Head of caudate nucleus (tissue), 42 donors: ENCODE measurements around the gene FHDC1.

Experiments used
- DNase-seq, 42 donors: peaks; one replicate each; pipeline versions ENCODE4 v3.0.0 to v3.0.0-alpha.2; 2020 to 2021; ENCODE audit warnings: mixed read lengths in 7 of 42
- intact Hi-C: fragments of 100-400 bp; cut with DNase I; formaldehyde crosslinking; loops from one replicate; pipeline ENCODE4 v1.15.0; 2022

Gene FHDC1

GRCh38 chr4:152951348-152951747 lies 15.2 kb downstream of the FHDC1 start:
- DNase-seq = peak in 1 of 42 donors; percentile 22
- intact Hi-C loops = no loop called here

- intact Hi-C loops = no loop called here
- DNase-seq = peak in 10 of 42 donors; percentile 28 to 60 (median 48)
These were observed 17.4 kb downstream of the FHDC1 start for GRCh38 chr4:152953514-152953913.

- intact Hi-C loops = no loop called here
These were observed 18.6 kb downstream of the FHDC1 start for GRCh38 chr4:152954741-152955140.

GRCh38 chr4:152956147-152956546 lies 20.0 kb downstream of the FHDC1 start:
- peak in 4 of 42 donors; percentile 41 to 63 (median 55) for DNase-seq
- intact Hi-C loops = no loop called here

More at GRCh38 chr4:152954741-152955140, 18.6 kb downstream of the FHDC1 start:
- DNase-seq = peak in 1 of 42 donors; percentile 7

- intact Hi-C loops = no loop called here
- DNase-seq = no peak
These were observed 20.7 kb downstream of the FHDC1 start for GRCh38 chr4:152956650-152957436.

- intact Hi-C loops = no loop called here
- no peak for DNase-seq
These were observed 21.5 kb downstream of the FHDC1 start for GRCh38 chr4:152957437-152958171.

- intact Hi-C loops = no loop called here
- no peak for DNase-seq
These were observed 23.0 kb downstream of the FHDC1 start for GRCh38 chr4:152959080-152959479.

- intact Hi-C loops = no loop called here
- DNase-seq = no peak
These were observed 24.0 kb downstream of the FHDC1 start for GRCh38 chr4:152960082-152960481.

- DNase-seq = no peak
These were observed 25.1 kb downstream of the FHDC1 start for GRCh38 chr4:152961014-152961772.

GRCh38 chr4:152961773-152962115 lies 25.6 kb downstream of the FHDC1 start:
- intact Hi-C loops = no loop called here
- DNase-seq = no peak

More at GRCh38 chr4:152961014-152961772, 25.1 kb downstream of the FHDC1 start:
- intact Hi-C loops = no loop called here

- intact Hi-C loops = no loop called here
- DNase-seq = no peak
These were observed 26.0 kb downstream of the FHDC1 start for GRCh38 chr4:152962150-152962549.

- no peak for DNase-seq
- intact Hi-C loops = no loop called here
These were observed 28.2 kb downstream of the FHDC1 start for GRCh38 chr4:152964335-152964734.

- DNase-seq = peak in 3 of 42 donors; percentile 39 to 49 (median 41)
- intact Hi-C loops = no loop called here
These were observed 29.5 kb downstream of the FHDC1 start for GRCh38 chr4:152965611-152966010.

GRCh38 chr4:152967907-152968306 lies 31.8 kb downstream of the FHDC1 start:
- intact Hi-C loops = no loop called here
- peak in 20 of 42 donors; percentile 21 to 79 (median 52) for DNase-seq

GRCh38 chr4:152968806-152969394 lies 32.8 kb downstream of the FHDC1 start:
- DNase-seq = no peak
- intact Hi-C loops = no loop called here

GRCh38 chr4:152970102-152970820 lies 34.1 kb downstream of the FHDC1 start:
- intact Hi-C loops = no loop called here
- no peak for DNase-seq

GRCh38 chr4:152971053-152971452 lies 34.9 kb downstream of the FHDC1 start:
- peak in 1 of 42 donors; percentile 6 for DNase-seq
- intact Hi-C loops = no loop called here

- intact Hi-C loops = no loop called here
- DNase-seq = peak in 2 of 42 donors; percentile 1 to 28
These were observed 36.9 kb downstream of the FHDC1 start for GRCh38 chr4:152972821-152973628.
